Midbrain (tissue), 1 donor: ENCODE data around the gene VASN.

ENCODE experiments used
- DNase-seq: peaks from one replicate; lab custom pipeline; 2025; lab: John Stamatoyannopoulos, UW

The VASN gene

GRCh38 chr16:4354512-4355409 is 16.9 kb upstream of the VASN start:
- DNase-seq = no peak

DNA sequence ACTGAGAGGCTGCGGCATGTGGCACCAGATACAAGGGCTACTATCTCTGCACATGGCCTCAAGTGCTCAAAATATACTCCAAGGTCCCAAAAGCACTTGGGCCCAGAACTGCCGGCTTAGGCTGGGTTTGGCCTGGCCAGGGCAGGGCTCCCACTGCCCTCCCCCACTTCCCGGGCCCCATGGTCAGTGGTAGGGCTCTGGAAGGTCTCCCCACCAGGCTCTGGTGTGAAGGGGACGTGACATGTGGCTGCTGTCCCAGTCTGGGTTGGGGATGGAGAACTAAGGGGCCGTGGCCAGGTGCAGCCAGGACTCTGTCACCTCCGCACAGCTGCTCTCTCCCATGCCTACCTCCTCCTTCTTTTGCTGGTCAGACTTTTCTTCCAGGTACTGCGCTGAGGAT is 14.8 kb upstream of the VASN start:
- no peak for DNase-seq

DNA sequence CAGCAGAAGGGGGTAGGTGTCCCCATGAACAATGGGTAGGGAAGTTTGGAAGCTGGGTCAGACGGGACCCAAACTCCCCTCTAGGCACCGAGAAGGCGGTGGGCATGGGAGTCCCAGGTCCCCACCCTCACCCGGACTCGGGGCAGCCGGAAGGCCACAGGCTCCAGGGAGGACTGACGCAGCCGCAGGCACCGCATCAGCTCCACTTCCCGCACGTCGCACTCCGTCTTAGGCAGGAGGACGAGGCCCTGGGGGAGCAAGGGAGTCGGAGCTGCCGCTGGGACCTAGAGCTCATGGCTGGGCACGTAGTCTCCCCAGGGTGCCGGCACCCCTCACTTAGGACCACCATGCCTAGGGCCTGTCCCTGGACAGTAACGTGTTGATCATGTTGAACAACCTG is 13.4 kb upstream of the VASN start:
- DNase-seq = no peak

GRCh38 chr16:4358831-4359561 is 12.7 kb upstream of the VASN start:
- peak; percentile 26 for DNase-seq

GRCh38 chr16:4359914-4360313 is 11.7 kb upstream of the VASN start:
- DNase-seq = no peak

GRCh38 chr16:4360538-4361021 is 11.1 kb upstream of the VASN start:
- DNase-seq = no peak

GRCh38 chr16:4361033-4361943 is 10.4 kb upstream of the VASN start:
- DNase-seq = no peak

- no peak for DNase-seq
Observed at GRCh38 chr16:4361944-4362311, 9.7 kb upstream of the VASN start.

- DNase-seq = no peak
Observed at GRCh38 chr16:4362476-4363135, 9.0 kb upstream of the VASN start.

GRCh38 chr16:4364196-4365013 is 7.2 kb upstream of the VASN start:
- no peak for DNase-seq

- DNase-seq = no peak
Observed at GRCh38 chr16:4365014-4365406, 6.6 kb upstream of the VASN start.

DNA sequence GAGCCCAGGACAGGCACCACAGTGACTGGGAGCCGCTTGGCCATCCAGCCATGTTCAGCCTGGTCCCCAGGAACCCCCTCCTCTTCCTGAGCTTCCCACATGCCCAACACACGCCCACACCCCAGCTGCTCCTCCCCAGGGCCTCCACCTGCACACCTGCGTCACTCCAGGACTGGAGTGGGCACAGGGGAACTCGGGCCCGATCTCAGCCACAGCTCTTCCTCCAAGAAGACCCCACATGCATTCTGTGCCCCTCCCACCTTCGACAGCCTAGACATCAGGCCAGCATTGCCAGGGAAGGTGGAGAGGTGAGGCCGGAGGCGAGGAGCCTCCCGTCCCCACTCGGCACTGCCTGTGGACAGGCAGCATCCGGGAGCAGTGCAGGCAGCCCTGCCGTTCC is 6.0 kb upstream of the VASN start:
- DNase-seq = no peak

GRCh38 chr16:4366016-4366415 is 5.6 kb upstream of the VASN start:
- no peak for DNase-seq

DNA sequence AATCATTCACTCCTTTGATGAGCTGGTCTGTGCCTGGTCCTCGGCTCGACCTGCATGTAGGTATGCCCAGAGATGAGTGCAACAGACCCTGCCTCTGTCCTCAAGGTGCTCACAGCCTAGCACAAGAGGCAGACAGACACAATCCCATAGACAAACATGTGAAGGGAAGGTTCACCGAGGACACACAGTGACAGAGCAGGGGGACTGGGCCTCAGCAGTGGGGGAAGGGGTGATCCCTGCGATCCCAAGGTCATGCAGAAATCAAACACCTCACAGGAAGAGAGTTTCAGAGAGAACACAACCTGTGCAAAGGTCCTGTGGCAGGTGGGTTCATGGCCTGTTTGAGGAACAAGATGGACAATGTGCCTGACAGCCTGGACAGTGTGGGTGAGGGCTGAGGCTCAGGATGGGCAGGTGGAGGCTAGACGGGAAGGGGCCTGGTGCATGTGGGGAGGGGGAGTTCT is 4.2 kb upstream of the VASN start:
- DNase-seq = no peak

GRCh38 chr16:4369007-4369733 is 2.5 kb upstream of the VASN start:
- no peak for DNase-seq

DNA sequence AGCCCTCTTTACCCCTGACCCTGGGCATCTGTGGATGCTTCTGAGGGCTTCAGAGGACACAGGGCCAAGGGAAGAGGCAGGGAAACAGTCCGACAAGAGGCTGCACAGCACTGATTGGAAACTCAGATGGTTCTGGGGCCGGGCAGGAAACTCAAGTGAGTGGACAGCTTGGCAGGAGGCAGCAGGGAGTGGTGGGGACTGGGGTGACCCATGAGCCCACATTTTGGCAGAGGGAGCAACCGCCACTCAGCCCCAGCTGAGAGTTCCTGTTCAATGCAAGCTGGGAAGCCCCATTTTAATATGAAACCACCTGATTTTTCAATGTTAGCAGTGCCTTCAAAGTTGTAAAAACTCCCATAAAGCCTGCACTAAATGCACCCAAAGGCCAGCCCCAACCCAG is 1.5 kb upstream of the VASN start:
- no peak for DNase-seq

DNA sequence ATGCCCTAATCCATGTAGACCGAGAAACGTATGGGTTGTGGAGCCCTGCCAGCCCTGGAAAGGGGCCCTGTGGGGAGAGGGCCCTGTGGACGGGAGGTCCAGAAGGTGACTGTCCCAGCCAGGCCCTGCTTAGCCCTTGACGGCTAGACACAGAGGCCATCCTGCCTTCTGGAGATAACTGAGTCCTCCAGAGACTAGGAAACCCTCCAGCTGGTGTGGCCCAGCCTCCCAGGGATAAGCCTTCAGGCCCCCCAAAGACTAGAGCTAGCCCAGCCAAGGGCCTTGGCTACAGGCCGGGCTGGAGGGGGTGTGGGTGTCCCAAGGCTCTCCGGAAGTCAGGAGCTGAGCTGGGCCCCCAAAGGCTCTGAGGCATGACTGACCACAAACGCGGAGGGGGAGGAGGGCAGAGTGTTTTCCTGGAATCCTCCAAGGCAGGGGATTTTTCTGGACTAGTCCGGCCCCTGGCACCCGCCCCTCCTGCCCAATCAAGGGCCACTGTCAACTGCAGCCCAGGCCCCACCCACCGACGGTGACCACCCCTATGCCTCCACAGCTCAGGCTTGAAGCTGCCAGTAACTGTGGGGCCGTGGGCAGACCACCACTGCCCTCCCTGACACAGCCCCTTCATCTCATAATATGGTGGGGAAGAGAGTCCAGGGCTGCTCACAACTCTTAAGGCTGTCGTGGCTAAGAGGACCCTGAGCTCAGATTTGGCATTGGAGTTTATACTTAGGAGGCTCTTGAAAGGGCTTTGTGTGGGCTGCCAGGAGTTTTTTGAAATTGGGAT is 885 bp upstream of the VASN start:
- DNase-seq = peak; percentile 34

DNA sequence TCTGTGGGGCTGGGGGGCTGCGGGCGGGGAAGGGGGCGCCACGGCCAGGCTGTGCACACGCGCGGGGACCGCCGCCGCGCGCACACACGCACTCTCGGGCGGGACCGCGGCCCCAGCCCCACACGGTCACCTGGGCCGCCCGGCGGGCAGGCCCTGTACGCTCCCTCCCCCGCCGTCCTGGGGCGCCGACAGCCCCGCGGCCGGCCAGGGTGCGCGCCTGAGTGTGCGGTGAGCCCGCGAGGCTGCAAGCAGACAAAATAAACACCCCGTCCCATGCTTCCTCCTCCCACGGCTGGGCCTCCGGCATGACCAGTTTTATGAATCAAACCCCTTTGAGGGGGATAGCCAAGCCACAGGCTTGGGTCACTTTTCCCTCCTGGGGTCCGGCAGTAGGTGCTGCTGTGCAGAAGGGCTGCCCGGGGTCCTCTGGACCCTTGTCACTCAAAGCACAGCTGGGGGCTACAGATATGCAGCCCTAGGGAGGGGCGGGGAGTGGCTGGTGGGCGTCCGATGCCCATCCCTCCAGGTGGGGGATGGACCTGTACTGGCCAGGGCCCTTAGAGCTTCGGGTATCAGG is 441 bp downstream of the VASN start:
- no peak for DNase-seq
